Fibroblast of upper back skin (primary cell): ENCODE measurements around the gene TRPT1.

Experiments
- DNase-seq: peaks from one replicate; pipeline ENCODE4 v3.0.0-alpha.2; 2013

TRPT1 gene

DNA sequence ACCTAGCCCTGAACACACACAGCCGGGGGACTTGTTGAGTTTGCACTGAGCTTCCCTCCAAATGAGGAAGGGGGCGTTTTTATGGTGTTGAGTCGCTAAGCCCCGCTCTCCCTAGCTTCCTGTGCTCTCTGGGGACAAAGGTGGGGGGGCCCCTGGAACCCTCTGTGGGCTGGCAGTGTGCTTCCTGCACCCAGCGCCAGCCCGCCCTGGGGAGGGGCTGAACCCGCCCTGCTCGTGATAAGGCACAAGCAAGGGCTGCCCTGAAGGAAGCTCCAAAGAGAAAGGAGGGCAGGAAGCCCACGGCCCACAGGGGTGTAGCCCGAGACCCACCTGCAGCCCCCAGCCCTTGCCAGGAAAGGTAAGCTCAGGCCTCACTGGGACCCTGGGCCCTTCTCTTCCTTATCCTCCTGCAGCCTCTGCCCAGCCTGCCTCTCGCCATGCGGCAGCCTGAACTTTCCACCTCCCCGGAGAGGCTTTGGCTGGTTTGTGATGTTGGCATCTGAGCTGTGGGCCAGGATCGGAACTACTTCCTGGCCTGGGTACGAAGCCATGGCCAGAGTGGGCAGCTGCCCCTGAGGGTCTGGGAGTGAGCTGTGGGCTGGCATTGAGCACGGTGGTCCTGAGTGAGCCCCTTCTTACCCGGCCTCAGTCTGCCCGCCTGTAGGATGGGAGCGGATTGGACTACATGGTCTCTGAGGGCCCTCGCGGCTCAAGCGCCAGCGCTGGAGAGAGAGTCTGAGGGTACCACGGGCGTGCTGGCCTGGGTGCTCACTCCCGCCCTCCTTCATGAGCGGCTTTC is 19.3 kb downstream of the TRPT1 start, which contains the start of gene FERMT3:
Gene FERMT3, plus strand, starts transcription at position 265 of the 799 bp plus-strand sequence. CDS start 644 bp downstream, outside the sequence.
- DNase-seq, result no peak

DNA sequence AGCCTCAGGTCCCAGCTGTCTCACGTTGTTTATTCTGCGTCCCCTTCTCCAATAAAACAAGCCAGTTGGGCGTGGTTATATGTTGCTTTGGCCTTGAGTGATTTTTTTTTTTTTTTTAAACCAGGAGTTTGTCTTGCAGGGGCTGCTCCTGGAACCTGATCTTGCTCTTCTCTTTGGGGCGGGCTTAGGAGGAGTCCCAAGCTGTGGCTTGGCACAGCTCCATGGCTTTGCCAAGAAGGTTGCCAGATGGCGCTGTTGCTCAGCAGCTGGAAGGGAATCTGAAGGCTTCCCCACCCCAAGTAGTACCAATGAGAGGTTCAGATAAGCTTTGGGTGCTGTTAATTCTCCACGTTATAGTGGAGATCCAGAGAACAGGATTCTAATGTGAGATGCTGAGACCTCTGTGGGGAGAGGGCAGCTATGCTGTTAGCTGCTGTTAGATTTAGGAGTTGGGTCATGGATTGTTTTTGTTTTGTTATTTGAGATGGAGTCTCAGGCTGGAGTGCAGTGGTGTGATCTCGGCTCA is 21.5 kb downstream of the TRPT1 start:
- peak; percentile 93 for DNase-seq

DNA sequence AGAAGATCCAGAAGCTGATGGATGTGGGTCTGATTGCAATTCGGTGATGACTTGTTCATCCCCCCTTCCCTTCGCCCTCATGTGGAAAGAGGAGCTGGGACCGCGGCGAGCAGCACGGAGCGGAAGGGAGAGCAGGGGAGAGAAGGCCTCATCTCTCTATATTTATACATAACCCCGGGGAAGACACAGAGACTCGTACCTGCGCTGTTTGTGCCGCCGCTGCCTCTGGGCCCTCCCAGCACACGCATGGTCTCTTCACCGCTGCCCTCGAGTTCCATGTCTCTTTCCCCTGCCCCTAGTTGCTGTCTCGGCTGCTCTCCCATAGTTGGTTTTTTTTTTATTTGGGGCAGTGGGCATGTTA is 21.9 kb downstream of the TRPT1 start:
- no peak for DNase-seq

DNA sequence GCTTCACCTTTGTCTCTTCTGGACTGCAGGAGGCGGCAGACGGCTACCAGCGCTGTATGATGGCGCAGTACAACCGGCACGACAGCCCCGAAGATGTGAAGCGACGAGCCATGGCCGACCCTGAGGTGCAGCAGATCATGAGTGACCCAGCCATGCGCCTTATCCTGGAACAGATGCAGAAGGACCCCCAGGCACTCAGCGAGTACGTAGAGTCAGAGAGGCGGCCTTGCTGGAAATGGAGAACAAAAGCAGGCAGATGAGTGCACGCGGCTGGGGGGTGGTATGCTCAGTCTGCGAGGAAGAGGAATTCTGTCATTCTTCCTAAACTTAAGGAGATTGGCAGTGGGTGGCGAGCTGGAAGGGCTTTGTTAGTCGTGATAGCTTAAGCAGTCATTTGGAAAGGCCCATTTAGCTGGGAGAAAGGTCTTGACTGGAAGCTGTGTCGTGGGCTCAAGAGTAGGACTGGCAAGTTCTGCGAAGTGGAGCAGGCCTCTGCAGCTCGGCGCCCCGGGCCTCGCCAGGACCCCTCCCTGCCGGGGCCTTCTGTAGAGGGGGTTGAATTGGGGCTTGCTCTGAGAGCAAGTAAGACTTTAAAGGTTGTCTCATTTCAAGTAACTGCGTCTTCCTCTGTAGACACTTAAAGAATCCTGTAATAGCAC is 22.4 kb downstream of the TRPT1 start:
- DNase-seq, result no peak

DNA sequence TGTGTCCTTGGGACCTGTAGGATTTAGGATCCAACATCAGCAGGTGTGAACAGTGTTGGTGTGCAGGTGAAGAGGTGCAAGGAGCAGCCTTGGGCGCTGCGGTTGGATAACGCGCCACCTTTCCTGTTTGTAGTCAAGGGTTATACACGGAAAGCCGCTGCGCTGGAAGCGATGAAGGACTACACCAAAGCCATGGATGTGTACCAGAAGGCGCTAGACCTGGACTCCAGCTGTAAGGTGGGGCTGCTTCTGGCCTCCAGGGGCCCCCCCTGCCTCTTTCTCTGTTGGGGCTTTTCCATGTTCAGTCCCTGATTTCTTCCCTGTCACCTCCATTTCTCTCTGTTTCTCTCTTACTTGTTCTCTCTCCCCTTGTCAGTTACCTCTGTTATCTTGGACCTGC is 23.0 kb downstream of the TRPT1 start:
- DNase-seq, result no peak

DNA sequence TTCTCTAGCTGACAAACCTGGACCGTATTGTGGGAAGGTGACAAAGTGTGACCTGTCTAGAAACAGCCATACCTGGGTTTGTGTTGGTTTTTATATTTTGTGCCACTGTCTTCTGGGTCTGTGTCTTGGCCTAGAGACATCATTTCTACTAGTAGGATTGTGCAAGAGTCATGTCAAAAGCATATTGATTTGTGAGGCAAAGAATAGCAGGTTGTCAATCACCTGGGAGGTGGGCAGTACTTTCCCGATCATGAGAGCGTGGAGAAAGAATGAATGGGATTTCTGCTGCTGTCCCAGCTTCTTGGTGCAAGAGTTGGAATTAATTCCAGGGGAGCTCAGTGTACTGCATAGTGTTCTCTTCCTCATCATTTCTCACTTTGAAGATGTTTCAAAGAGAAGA is 24.4 kb downstream of the TRPT1 start:
- DNase-seq, result no peak

DNA sequence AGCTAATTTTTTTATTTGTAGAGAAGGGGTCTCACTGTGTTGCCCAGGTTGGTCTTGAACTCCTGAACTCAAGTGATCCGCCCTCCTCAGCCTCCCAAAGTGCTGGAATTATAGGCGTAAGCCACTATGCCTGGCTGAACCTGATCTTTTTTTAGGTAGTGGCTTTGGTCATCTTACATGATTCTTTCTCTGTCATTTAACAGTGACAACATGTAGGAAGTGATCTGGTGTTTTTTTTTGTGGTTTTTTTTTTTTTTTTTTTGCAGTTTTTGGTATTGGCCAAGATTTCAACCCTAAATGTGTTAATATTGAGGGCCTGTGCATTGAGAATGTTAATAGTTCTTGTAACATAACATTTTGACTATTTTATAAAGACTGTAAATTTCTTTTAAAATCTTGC is 27.5 kb downstream of the TRPT1 start:
- DNase-seq, result no peak

DNA sequence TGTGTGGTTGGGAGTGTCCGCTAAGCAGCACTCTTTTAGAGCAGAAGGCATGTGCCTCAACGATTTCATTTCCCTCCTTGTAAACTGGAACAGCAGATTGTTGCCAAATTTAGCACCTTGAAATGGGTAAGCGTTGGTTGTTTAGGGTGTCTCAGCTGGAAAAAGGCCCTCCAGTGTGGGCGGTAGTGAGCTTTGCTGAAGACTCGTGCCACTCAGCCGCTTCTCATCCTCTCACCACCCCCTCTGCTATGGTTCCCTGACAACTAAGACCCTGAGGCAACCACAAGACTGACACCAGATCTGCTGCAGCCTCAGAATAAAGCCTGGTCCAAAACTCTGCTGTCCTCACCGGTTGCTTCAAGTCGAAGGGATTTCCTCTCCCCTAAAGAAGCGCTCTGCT is 29.4 kb downstream of the TRPT1 start:
- DNase-seq, result no peak

DNA sequence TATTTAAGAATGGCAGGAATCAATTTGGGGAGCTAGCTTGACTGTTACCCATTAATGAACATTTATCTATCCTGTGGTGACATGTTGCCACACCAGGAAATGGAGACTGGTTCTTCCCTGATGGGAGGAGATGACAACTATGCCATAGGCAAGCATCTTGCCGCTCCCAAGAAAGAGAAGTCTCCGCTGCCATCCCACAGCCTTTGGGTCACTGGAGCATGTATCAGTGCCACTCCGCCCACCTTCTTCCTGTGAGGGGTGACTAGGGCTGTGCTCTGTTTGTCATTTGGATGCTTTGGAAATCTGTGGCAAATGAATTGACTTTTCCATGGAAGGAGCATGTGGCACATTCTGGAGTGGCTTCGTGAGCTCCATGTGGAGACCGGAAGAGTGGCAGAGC is 33.6 kb downstream of the TRPT1 start:
- no peak for DNase-seq

DNA sequence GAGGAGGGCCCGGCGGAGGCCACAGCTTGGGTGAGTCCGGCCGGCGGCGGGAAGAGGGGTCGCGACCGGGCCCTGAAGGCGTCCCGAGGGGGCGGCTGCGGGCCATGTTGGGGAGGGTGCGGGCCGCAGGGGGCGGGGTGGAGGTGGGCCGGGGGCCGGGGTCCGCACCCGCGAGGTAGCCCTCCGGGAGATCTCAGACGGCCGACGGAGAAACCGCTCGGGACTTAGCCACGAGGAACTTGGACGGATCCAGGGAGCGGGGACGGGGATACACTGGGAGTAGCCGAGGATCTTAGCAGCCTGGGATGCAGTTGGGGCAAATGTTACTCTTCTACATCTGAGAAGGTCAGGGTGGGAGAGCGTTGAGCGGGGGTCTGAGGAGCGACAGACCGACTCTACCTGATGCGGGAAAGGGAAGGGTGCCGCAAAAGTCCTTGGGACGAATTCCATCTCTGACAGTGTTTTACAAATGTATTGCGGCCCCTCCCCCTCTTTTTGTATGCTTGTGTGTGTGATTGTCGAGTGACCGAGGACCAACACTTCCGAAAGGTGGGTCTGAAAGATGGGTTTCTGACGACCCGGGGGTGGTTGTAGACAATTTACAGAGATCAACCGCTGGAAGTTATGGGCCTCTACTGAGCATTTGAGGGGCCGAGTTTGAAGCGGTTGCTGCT is 39.4 kb downstream of the TRPT1 start:
- DNase-seq, result no peak

DNA sequence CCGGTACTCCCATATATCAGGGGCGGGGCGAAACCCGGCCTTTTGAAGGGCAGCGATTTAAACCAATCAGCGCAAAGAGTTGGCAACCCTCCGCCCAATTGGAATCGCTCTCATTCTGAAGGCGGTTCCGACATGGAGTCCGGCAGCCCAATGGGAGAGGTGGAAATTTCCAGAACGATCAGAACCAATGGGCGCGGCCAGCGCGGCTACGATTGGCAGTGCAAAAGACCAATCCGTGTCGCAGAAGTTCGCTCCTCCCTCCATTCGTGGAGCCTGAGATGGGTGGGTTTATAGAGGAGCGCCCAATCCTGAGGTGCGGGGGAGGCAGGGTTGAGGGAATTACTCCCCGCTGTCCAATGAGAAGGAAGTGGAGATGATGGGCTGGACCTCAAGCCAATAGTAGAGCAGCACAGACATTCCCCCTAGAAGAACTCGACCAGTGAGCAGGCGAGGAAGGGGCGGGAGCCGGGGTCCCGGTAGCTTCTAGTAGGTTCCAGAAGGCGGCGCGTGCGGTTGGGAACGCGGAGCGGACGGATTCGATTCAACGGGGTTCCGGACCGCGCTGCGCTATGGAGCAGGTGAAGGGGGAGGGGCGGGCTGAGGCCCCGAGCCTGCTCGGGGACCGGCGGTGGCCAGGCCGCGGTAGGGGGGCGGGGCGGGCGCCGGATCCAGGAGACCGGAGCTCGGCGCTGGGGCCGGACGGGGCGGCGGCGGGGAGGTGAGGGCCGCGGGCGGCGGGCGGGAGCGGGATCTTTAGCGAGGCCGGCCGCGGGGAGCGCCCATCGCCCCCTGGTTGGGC is 40.1 kb downstream of the TRPT1 start, which contains the start of gene STIP1:
Gene STIP1, plus strand, starts transcription at position 479 of the 799 bp plus-strand sequence. Its CDS starts 91 bp downstream, at position 570.
- DNase-seq, result peak; percentile 100

DNA sequence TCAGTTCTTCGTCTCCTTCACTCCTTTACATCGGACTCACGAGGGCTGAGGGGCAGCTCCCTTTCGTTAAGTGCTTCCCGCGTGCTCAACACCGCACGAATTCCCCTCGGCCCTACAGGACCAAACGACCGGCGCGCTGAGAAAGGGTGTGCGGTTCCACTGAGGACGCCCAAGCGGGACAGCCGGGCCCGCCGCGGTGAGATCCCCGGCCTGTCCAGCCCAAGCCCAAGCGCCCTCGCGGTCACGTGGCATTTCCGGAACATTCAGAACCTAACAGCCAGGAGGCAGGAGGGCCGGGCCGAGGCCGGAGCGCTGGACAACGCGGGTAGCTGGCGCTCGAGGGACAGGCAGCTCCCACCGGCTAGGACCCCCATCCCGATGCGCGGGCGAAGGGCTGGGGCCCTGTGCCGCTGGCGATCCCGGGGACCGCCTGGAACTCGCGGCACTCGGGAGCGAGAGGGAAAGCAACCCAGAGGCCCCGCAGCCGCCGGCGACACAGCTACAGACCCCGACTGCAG is 40.8 kb downstream of the TRPT1 start:
- peak; percentile 76 for DNase-seq

DNA sequence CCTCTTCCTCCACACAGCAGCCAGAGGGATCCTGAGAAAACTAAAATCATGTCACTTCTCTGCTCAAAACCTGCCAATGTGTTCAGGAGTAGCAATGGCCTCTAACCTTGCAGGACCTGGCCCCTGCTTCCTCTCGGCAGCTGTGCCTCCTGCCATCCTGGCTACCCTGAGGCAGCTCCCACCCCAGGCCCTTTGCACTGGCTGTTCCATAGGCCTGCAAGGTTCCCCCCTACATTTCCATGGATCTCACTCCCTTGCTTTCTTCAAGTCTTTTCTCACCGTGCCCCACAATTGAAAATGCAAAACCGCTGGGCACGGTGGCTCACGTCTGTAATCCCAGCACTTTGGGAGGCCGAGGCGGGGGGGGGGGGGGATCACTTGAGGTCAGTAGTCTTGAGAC is 42.1 kb downstream of the TRPT1 start:
- no peak for DNase-seq

DNA sequence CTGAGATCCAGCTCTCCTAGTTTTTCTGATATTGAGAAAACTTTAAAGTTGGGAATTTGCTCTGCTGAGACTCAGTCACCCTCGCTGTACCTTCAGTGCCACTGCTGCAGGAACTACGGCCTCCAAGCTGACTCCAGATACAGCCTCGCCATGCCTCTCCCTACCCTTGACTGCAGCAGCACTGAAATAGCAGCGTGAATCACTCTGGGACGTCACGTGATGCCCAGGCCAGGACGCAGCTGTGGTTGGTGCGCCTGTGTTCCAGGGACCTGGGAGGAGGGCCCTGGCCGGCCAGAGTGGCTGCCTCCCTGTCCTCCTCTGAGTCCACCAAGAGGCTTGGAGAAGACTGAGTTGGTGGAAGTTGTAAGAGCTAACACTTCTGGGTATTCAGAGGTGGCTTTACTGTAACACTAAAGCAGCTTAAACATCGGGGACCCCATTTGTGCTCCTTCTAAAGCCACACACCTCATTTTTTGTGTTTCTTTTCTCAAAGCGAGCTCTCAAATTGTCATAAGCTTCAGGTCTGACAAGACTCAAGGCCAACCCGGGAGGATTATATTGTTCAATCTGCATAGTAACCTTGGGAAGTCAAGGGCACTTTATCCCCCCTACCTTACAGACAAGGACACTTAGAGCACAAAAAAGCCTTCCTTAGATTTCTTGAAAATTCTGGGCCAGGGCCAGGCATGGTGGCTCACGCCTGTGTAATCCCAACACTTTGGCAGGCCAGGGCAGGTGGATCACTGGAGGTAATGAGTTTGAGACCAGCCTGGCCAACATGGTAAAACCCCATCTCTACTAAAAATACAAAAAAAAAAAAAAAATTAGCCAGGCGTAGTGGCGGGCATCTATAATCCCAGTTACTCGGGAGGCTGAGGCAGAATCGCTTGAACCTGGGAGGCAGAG is 44.2 kb downstream of the TRPT1 start:
- DNase-seq, result peak; percentile 91

DNA sequence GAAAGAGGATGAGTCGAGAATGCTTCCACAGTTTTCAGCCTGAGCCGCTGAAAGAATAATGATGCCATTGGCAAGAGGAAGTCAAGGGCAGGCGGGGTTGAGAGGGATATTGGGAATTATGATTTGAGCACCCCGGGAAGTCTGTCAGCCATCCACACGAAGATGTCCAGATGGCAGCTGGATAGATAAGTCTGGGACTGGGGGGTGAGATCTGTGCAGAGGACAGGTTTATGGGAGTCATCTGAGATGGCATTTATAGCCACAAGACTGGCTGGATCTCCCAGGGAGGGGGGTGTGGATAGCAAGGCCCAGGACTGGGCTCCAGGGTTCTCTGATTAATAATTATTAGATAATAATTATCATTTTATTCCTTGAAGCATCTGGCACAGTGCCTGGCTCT is 45.1 kb downstream of the TRPT1 start:
- no peak for DNase-seq

DNA sequence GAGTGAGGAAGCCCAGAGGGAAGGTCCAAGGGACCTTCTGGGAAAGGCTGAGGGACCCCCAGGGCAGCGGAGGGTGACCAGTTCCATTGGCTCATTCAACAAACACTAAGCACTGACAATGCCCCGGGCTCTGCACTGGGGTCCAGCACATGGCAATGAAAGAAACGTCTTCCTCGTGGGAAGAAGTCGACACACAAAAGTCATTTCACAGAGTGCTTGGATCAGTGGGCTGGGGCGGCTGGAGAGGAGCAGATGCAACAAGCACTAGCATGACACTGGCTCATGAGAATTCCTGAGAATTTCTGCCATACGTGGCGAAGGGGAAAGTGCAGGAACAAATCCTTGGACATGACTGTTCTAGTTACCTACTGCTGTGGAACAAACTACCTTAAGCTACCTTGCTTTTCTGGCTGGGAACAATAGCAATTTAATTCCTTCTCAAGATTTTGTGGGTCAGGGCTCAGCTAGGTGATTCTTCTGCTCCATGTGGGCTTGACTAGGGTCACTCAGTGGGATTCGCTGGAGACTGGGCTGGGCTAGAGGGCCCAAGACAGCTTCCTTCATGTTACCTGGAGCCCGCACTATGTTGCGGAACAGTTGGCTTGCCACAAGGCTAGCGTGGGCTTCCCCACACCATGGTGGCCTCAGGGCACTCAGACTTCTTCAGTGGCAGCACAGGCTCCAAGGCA is 46.9 kb downstream of the TRPT1 start:
- DNase-seq, result no peak

DNA sequence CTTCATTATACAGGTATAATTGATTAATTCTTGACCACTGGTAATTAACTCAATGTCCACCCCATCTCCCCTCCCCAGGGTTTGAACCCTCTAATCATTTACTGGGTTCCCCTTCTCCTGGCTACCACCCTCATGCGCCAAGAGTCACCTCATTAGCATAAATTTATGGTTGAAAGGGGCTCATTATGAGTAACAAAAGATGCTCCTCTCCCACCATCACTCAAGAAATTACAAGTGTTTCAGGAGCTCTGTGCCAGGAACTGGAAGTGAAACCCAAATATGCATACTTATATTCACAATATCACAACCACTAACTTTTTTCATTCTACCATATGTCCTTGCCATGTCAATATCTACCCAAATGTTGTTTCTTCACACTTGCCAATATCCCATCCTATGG is 47.8 kb downstream of the TRPT1 start:
- DNase-seq, result no peak

DNA sequence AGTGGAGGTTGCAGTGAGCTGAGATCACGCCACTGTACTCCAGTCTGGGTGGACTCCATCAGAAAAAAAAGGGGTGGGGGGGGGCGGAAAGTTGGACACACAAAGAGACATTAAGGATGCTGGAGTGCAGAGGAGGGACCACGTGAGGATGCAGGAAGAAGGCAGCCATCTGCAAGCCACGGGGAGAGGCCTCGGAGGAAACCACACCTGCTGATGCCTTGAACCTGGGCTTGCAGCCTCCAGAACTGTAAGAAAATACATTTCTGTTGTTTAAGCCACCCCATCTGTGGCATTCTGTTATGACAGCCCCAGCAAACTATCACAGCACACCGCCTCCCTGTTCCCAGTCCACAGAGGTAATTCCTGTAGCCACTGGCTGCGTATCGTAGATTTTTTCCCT is 49.2 kb downstream of the TRPT1 start:
- no peak for DNase-seq
